CD4-positive, alpha-beta T cell treated with Interleukin-1 beta for 1 hour (primary cell): ENCODE results near the gene HPS6.
A peak's percentile ranks its signal among the peaks of the same experiment; 100 is the strongest.

ENCODE experiments used
- DNase-seq, 2 donors: peaks; one replicate each; pipeline ENCODE4 v3.0.0-alpha.2; 2020 to 2022

Gene HPS6

DNA sequence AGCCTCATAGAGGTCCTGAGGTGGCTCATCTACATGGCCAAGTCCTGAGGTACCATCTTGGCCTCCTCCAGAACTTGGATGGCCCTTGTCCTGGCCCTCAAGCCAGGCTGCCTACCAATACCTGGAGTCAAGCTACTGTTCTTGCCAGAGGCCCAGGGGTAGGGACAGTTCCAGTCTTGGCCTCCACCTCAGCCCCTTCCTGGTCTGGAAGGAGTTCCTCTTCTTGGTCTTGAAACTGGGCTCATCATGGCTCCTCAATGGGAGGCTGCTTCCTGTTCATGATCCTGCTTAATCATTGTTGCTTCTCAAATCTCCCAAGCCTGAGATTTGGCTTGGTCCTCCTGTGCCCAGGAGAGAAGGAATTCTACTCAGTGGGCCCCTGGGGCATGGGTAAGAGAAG, 3.9 kb downstream of the HPS6 start:
- peak in 1 of 2 donors; percentile 7 for DNase-seq

DNA sequence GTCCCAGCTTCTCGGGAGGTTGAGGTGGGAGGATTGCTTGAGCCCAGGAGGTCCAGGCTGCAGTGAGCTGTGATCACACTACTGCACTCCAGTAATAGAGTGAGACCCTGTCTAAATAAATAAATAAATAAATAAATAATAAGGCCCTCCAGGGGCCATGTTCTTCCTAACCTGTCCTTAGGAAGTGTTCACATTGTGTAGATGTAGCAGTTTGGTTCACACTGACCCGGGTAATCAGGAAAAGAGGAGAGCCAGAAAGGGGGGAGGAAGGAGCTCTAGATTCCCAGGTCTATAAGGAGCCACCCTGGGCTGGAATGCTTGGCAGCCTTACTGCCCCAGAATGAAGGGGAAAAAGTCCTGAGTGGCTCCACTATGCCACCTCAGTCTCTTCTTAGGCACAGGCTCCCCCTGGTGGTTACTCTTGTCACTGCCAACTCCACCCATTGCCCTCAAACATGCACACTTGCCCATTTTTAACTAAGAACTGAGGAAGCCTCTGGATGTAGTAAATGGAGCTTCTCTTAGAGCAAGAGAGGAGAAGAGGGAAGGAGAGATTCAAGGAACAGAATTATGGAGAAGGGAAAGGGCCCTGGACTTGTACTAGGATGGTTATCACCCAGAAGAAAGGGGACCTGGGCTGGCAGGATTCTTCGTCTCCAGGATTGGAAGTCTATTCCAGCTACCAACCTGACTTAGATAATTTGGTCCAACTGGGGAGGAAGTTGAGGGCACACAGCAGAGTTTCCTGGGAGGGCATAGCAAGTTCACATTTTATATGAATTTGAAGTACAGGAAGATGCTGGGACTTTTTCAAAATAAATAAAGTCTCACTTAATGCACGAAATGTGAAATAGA, 7.8 kb downstream of the HPS6 start:
- DNase-seq = peak; percentile 75 to 82

GRCh38 chr10:102083541-102083940, 18.4 kb downstream of the HPS6 start:
- no peak for DNase-seq

DNA sequence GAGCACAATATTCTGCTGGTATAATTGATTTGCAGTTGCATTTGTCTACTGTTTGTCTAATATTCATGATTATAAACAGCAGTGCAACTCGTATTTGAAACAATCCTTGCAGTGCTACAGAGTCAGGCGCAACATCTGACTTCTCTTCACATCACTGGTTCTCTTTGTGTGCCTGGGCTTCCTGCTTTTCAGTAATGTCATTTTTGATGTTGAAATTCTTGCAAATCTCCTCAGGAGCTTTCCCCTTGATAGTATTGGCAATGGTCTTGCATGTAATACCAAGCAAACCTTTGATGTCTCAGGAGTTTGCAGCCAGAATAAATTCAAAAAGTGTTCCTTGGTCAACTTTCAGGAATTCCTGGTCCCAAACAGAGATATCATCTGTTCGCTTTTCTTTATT, 20.2 kb downstream of the HPS6 start:
- no peak for DNase-seq

GRCh38 chr10:102086196-102086595, 21.0 kb downstream of the HPS6 start:
- DNase-seq = no peak

DNA sequence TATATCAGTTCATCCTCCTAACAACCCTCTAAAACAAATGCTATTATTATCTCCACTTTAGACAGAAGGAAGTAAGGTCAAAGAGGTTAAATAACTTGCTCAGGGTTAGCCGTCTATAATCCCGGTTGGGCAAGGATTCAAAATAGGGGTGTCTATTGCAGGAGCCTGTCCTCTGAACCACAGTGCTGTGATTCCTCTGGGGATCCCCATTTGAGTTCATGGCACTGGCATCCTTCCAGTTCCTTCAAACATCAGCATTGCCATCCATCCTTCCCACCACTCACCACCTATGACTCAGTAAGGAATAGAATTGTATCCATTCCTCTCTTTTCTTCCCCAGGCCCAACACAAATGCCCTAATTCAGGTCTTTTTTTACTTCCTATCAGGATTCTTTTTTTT, 25.6 kb downstream of the HPS6 start:
- no peak for DNase-seq

- DNase-seq = no peak
Observed at GRCh38 chr10:102096449-102096848, 31.3 kb downstream of the HPS6 start.

DNA sequence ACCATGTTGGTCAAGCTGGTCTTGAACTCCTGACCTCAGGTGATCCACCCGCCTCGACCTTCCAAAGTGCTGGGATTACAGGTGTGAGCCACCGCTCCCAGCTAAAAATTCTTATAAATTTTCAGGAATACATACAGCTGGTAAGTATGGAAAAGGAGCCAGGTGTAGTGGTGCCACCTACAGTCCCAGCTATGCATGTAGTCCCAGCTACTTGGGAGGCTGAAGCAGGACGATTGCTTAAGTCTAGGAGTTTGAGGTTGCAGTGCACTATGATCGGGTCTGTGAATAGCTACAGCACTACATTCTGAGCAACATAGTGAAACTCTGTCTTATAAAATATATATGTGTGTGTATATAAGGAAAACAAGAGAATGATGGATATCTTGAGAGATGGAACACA, 36.0 kb downstream of the HPS6 start:
- DNase-seq = no peak

DNA sequence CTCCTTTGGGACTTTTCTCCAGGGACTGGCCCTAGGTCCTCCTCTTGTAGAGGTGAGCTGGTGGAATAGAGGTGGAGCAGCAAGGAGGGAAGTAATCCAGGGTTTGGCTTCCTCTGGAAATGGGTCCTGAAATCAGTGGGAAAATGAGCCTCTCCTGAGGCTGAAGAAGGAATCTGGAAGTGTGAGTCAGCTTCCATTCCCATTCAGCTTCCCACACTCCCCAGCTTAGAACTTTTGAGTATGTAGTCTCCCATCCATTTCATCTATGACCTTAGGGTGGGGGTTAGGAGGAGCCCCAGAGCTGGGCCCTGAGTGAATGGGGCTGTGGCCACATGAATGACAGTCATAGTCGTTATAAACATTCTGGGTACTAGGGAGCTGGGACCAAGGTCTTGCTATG, 37.3 kb downstream of the HPS6 start:
- no peak for DNase-seq

GRCh38 chr10:102106998-102107397, 41.8 kb downstream of the HPS6 start:
- DNase-seq = no peak

DNA sequence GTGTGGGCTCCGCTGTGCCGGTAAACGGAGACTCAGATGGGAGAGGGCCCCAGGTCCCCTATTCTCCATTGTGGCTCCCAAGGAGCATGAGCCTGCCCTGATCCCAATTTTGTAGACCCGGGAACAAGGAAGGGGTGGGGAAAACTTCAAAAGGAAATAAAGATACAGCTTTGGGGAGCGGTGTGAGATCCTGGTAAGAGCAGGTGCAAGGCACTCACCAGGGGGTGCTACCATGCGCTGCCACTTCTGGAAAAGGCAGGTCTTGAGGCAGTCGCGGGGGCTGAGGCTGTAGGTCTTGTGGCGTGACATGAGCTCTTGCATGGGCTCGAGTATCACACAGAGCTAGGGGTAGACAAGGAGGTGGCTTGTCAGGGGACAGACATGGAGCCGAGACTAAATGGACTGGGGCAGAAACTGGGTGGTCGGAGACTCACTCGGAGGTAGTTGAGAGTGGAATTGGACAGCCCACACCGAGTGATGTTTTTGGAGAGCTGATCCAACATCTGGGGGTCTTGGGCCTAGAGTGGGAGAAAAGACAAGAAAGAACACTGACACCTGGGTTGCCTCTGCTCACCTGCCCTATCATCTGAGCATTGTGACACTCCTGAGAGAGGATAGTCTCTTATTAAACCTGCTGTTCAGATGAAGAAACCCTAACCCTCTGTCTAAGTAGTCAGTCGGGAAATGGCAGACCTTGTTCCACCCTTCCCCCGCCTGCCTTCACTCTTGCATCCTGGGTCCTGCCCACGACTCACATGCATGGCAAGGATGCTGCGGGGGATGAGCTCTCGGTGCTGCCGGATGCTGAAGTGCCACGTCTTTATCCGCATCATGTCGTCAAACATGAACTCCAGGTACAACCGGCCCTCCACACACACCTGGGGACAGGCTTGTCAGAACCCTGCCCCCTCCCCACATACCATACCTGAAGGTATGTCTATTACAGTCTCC, 44.3 kb downstream of the HPS6 start:
- DNase-seq = no peak

GRCh38 chr10:102111276-102111675, 46.1 kb downstream of the HPS6 start:
- DNase-seq = no peak

- no peak for DNase-seq
Observed at GRCh38 chr10:102112210-102112817, 47.2 kb downstream of the HPS6 start.

- peak in 1 of 2 donors; percentile 11 for DNase-seq
Observed at GRCh38 chr10:102113261-102113955, 48.3 kb downstream of the HPS6 start.

- DNase-seq = no peak
Observed at GRCh38 chr10:102113956-102114857, 49.1 kb downstream of the HPS6 start.

DNA sequence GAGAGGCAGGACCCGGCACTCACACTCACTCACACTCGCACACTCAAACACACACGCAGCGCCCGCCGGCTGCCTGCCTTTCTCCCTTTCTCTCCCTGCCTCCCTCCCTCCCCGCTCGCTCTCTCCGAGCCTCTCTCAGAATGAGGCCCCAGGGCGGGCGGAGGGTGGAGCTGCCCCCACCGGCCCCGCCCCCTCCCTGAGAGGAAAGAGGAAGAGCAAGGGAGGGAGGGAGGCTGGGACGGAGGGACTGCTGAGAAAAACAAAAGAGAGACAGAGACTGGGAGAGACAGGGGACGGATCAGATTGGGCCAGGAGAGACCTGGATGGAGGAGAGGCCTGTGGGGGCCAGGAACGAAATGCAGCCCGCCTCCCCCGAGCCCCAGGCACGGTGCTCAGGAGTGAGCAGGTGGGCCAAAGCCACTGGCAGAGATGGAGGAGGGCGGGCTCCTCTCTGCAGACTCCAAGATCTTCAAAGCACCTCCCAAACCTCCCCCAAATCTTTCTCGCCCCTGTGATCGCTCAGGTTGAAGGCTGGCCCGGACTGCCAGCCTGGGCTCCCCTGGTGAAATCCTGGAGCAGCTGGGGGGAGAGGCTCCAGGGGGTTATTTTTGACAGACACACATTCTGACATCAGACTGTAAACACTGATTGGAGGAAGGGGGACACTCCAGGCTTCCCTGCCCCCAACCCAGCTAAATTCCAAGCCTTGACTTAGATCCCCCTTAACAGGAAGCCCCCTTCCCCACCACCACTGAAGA, 49.9 kb downstream of the HPS6 start:
- peak; percentile 80 to 83 for DNase-seq

GRCh38 chr10:102115775-102116174, 50.6 kb downstream of the HPS6 start:
- DNase-seq = peak in 1 of 2 donors; percentile 22

- DNase-seq = no peak
Observed at GRCh38 chr10:102116656-102117055, 51.5 kb downstream of the HPS6 start.
